ENCODE results near the gene NAA16.
"Not testable (repeated sequence)": the region's sequence is repeated elsewhere in the genome, so short reads cannot be mapped to it uniquely, and the experiment has no call there.

Gene NAA16

GRCh38 chr13:41310963-41311405 is at the start of gene NAA16:
Gene NAA16, plus strand, starts transcription at chr13:41311267. Its CDS starts 262 bp downstream, at chr13:41311529.
- peak; percentile 92 to 96 (median 96) for DNase-seq (ENCODE audit: low read depth in 3 of 3)

- peak; percentile 63 to 76 (median 73) for DNase-seq (ENCODE audit: low read depth in 3 of 3)
Observed at GRCh38 chr13:41263261-41263971, 47.7 kb upstream of the NAA16 start, which contains the start of gene MTRF1. Gene MTRF1, minus strand, starts transcription at chr13:41263576. Its CDS starts 2,669 bp downstream, at chr13:41260907.

- DNase-seq (ENCODE audit: low read depth in 3 of 3) = no peak
Observed at GRCh38 chr13:41267106-41267505, 44.0 kb upstream of the NAA16 start.

GRCh38 chr13:41268764-41269163 is 42.3 kb upstream of the NAA16 start:
- DNase-seq (ENCODE audit: low read depth in 3 of 3) = no peak

GRCh38 chr13:41271456-41272285 is 39.4 kb upstream of the NAA16 start:
- DNase-seq (ENCODE audit: low read depth in 3 of 3) = no peak

GRCh38 chr13:41273831-41274441 is 37.1 kb upstream of the NAA16 start:
- no peak for DNase-seq (ENCODE audit: low read depth in 3 of 3)

GRCh38 chr13:41274881-41275280 is 36.2 kb upstream of the NAA16 start:
- DNase-seq (ENCODE audit: low read depth in 3 of 3) = no peak

GRCh38 chr13:41276824-41277223 is 34.2 kb upstream of the NAA16 start:
- DNase-seq (ENCODE audit: low read depth in 3 of 3) = no peak

- DNase-seq (ENCODE audit: low read depth in 3 of 3) = not testable (repeated sequence)
Observed at GRCh38 chr13:41279156-41279555, 31.9 kb upstream of the NAA16 start.

- DNase-seq (ENCODE audit: low read depth in 3 of 3) = no peak
Observed at GRCh38 chr13:41282129-41282571, 28.9 kb upstream of the NAA16 start.

GRCh38 chr13:41284512-41285288 is 26.4 kb upstream of the NAA16 start:
- no peak for DNase-seq (ENCODE audit: low read depth in 3 of 3)

GRCh38 chr13:41286370-41286769 is 24.7 kb upstream of the NAA16 start:
- DNase-seq (ENCODE audit: low read depth in 3 of 3) = no peak

GRCh38 chr13:41289463-41289881 is 21.6 kb upstream of the NAA16 start:
- DNase-seq (ENCODE audit: low read depth in 3 of 3) = no peak

GRCh38 chr13:41291246-41291645 is 19.8 kb upstream of the NAA16 start:
- no peak for DNase-seq (ENCODE audit: low read depth in 3 of 3)

- no peak for DNase-seq (ENCODE audit: low read depth in 3 of 3)
Observed at GRCh38 chr13:41293272-41293671, 17.8 kb upstream of the NAA16 start.

GRCh38 chr13:41294914-41295313 is 16.2 kb upstream of the NAA16 start:
- no peak for DNase-seq (ENCODE audit: low read depth in 3 of 3)

GRCh38 chr13:41295973-41296372 is 15.1 kb upstream of the NAA16 start:
- no peak for DNase-seq (ENCODE audit: low read depth in 3 of 3)

- no peak for DNase-seq (ENCODE audit: low read depth in 3 of 3)
Observed at GRCh38 chr13:41296879-41297646, 14.0 kb upstream of the NAA16 start.

- DNase-seq (ENCODE audit: low read depth in 3 of 3) = no peak
Observed at GRCh38 chr13:41299316-41300094, 11.6 kb upstream of the NAA16 start.

GRCh38 chr13:41302743-41303142 is 8.3 kb upstream of the NAA16 start:
- no peak for DNase-seq (ENCODE audit: low read depth in 3 of 3)
